ACC112 (cell line): ENCODE results near the gene KCNQ1OT1.

ENCODE experiments used
- H2AFZ ChIP-seq: fragments of 200-600 bp; sonication (generic); one replicate; pipeline ENCODE4 v1.6.0; 2017; ENCODE audit warnings: antibody characterized with exemption, low read length; ENCODE audit not compliant: unreplicated experiment
- H3K27ac ChIP-seq: fragments of 200-600 bp; sonication (generic); 2 replicates; pipeline ENCODE4 v1.5.1; 2014; ENCODE audit warnings: low read depth, mild to moderate bottlenecking, antibody characterized with exemption, low read length, moderate library complexity
- H3K27me3 ChIP-seq: fragments of 200-600 bp; sonication (generic); 2 replicates; pipeline ENCODE4 v1.6.1; 2014; ENCODE audit warnings: mild to moderate bottlenecking, antibody characterized with exemption, low read length, moderate library complexity, mixed read lengths; ENCODE audit not compliant: insufficient read depth
- H3K36me3 ChIP-seq: fragments of 200-600 bp; sonication (generic); 2 replicates; pipeline ENCODE4 v1.6.1; 2016; ENCODE audit warnings: mild to moderate bottlenecking, antibody characterized with exemption, low read length, moderate library complexity, mixed read lengths; ENCODE audit not compliant: insufficient read depth
- H3K4me1 ChIP-seq: fragments of 200-600 bp; sonication (generic); one replicate; pipeline ENCODE4 v1.6.1; 2016; ENCODE audit warnings: low read length, mixed read lengths; ENCODE audit not compliant: insufficient read depth, unreplicated experiment, control insufficient read depth
- H3K4me3 ChIP-seq: fragments of 200-600 bp; sonication (generic); 2 replicates; pipeline ENCODE4 v1.5.1; 2014; ENCODE audit warnings: mild to moderate bottlenecking, low read depth, low read length
- H3K79me2 ChIP-seq: fragments of 200-600 bp; sonication (generic); one replicate; pipeline ENCODE4 v1.6.0; 2016; ENCODE audit warnings: low read length; ENCODE audit not compliant: control insufficient read depth, unreplicated experiment, insufficient read depth

The KCNQ1OT1 gene

GRCh38 chr11:2625183-2625582 lies 74.6 kb downstream of the KCNQ1OT1 start:
- Histone ChIP-seq H3K36me3 (no peaks in the 10 kb centered on the region), H3K4me1 (no peaks in the 10 kb centered on the region), H3K27ac (no peak overlapping the region), H2AFZ (no peak overlapping the region), H3K27me3 (peaks cover 57% of the 10 kb centered on the region), H3K79me2 (no peaks in the 10 kb centered on the region), H3K4me3 (no peak overlapping the region)

DNA sequence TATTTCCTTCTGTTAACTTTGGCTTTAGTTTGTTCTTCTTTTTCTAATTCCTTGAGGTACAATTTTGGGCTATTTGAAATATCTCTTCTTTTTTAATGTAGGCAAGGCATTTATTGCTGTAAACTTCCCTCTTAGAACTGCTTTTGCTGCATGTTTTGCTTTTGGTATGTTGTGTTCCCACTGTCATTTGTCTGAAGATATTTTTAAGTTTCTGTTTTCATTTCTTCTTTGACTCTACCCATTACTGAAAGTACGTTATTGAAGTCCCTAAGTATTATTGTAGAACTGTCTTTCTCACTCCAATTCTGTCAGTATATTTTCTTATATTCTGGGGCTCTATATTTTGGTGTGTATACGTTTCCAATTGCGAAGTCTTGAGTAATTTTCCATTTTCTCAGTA lies 77.9 kb downstream of the KCNQ1OT1 start:
- H3K27me3 ChIP-seq, result peaks cover 60% of the 10 kb centered on the region
- no peak overlapping the region for H3K4me3 ChIP-seq
- H3K79me2 ChIP-seq, result no peaks in the 10 kb centered on the region
- no peak overlapping the region for H3K27ac ChIP-seq
- H2AFZ ChIP-seq, result no peak overlapping the region
- no peaks in the 10 kb centered on the region for H3K36me3 ChIP-seq
- H3K4me1 ChIP-seq, result no peaks in the 10 kb centered on the region

- no peak overlapping the region for H3K27ac ChIP-seq
- no peaks in the 10 kb centered on the region for H3K79me2 ChIP-seq
- no peak overlapping the region for H3K4me3 ChIP-seq
- H3K4me1 ChIP-seq, result no peaks in the 10 kb centered on the region
- no peaks in the 10 kb centered on the region for H3K36me3 ChIP-seq
- H2AFZ ChIP-seq, result no peak overlapping the region
- peaks cover 60% of the 10 kb centered on the region for H3K27me3 ChIP-seq
Measured at GRCh38 chr11:2612884-2613571, 86.8 kb downstream of the KCNQ1OT1 start.

DNA sequence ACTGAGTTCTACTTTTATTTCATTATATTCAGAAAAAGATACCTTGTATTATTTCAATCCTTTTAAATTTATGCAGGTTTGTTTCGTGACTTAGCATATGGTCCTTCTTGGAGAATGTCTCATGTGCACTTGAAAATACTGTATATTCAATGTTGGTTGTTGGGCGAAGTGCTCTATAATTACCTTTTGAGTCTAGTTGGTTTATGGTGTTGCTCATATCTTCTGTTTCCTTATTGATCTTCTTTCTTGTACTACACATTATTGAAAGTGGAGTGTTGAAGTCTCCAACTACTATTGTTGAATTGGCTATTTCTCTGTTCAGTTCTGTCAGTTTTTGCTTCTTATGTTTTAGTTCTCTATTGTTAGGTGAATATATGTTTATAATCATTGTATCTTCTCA lies 90.4 kb downstream of the KCNQ1OT1 start:
- Histone ChIP-seq H2AFZ (no peak overlapping the region), H3K4me1 (no peaks in the 10 kb centered on the region), H3K36me3 (no peaks in the 10 kb centered on the region), H3K27ac (no peak overlapping the region), H3K27me3 (peaks cover 59% of the 10 kb centered on the region), H3K79me2 (no peaks in the 10 kb centered on the region), H3K4me3 (no peak overlapping the region)

DNA sequence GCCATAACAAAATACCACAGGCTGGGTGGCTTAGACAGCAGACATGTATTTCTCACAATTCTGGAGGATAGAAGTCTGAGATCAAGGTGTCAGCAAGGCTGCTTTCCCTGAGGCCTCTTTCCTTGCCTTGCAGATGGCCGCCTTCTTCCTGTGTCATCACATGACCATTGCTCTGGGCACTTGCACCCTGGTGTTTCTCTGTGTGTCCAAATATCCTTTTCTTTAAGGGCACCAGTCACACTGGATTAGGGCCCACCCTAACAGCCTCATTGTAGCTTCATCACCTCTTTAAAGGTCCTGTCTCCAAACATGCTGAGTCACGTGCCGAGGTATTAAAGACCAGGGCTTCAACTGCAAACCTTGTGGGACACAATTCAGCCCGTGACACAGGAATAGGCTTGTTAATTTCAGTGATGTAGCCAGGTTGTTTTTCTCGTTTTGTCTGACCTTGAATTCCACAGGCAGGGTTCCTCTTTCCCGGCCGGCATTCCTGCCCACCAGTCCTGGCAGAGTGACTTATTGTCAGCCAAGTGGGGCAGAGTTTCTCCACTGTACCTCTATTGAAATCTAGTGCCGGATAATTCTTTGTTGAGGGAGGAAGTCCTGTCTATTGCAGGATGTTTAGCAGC lies 100.1 kb downstream of the KCNQ1OT1 start:
- Histone ChIP-seq H3K79me2 (no peaks in the 10 kb centered on the region), H2AFZ (no peak overlapping the region), H3K27me3 (peaks cover 73% of the 10 kb centered on the region)

GRCh38 chr11:2595204-2595603 lies 104.6 kb downstream of the KCNQ1OT1 start:
- Histone ChIP-seq H3K36me3 (no peaks in the 10 kb centered on the region; the same call in 1 of the 2 replicates), H3K4me1 (no peaks in the 10 kb centered on the region), H3K27me3 (peaks cover 72% of the 10 kb centered on the region), H3K27ac (no peak overlapping the region), H3K4me3 (no peak overlapping the region), H3K79me2 (no peaks in the 10 kb centered on the region), H2AFZ (no peak overlapping the region)

More for the DNA sequence above, 100.1 kb downstream of the KCNQ1OT1 start:
- Histone ChIP-seq H3K4me1 (no peaks in the 10 kb centered on the region), H3K4me3 (no peak overlapping the region), H3K27ac (no peak overlapping the region), H3K36me3 (no peaks in the 10 kb centered on the region; the same call in 1 of the 2 replicates)

GRCh38 chr11:2594267-2594666 lies 105.5 kb downstream of the KCNQ1OT1 start:
- H3K27ac ChIP-seq, result no peak overlapping the region
- no peak overlapping the region for H3K4me3 ChIP-seq
- peaks cover 64% of the 10 kb centered on the region for H3K27me3 ChIP-seq
- no peak overlapping the region for H2AFZ ChIP-seq
- H3K4me1 ChIP-seq, result no peaks in the 10 kb centered on the region
- H3K79me2 ChIP-seq, result no peaks in the 10 kb centered on the region
- H3K36me3 ChIP-seq, result no peaks in the 10 kb centered on the region; the same call in 1 of the 2 replicates

GRCh38 chr11:2593393-2593950 lies 106.3 kb downstream of the KCNQ1OT1 start:
- Histone ChIP-seq H3K27ac (no peak overlapping the region), H3K4me3 (no peak overlapping the region), H3K27me3 (peaks cover 64% of the 10 kb centered on the region), H3K36me3 (no peaks in the 10 kb centered on the region; the same call in 1 of the 2 replicates), H3K4me1 (no peaks in the 10 kb centered on the region), H2AFZ (no peak overlapping the region), H3K79me2 (no peaks in the 10 kb centered on the region)

DNA sequence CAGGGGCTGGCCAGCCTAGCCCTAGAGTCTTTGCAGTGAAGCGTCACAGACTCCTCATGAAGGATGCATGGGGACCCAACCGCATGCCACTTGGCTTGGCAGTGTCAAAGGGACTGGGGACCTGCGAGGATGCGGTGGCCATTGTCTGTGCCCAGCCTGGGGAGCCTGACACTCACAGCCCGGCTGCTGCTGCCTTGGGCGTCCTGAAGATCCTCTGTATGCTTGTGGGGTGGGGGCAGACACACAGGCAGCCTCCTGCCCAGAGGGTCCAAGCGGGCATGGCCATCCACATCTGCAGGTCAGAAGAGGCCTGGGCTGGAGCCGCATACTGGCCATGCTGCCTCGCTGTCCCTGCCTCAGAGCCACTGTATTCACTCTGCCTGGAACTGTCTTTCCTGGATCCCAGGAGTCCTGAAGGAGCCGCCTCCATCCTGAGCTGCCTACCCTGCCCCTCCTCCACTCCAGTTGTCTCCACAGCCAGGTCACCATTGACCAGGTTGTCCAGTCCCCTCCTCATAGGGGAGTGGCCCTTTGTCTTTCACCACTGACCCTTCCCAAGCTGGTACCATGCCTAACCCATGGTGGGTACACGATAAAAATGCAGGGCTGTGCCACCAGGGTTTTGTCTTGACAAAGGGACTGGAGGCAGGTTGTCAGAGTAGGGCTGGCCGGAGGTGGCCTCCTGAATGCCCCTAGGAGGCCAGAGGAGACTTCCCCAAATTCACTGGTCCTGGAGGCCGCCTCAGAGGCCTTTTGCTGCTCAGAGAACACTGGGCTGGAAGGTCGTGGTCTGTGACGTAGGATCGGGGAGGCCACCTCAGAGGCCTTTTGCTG lies 107.0 kb downstream of the KCNQ1OT1 start:
- Histone ChIP-seq H2AFZ (no peak overlapping the region), H3K79me2 (no peaks in the 10 kb centered on the region), H3K4me3 (no peak overlapping the region), H3K27ac (no peak overlapping the region), H3K4me1 (no peaks in the 10 kb centered on the region), H3K27me3 (peaks cover 64% of the 10 kb centered on the region), H3K36me3 (no peaks in the 10 kb centered on the region)

- H3K4me3 ChIP-seq, result no peak overlapping the region
- H3K36me3 ChIP-seq, result no peaks in the 10 kb centered on the region
- no peaks in the 10 kb centered on the region for H3K79me2 ChIP-seq
- H3K27ac ChIP-seq, result no peak overlapping the region
- H2AFZ ChIP-seq, result no peak overlapping the region
- H3K27me3 ChIP-seq, result peaks cover 54% of the 10 kb centered on the region
- no peaks in the 10 kb centered on the region for H3K4me1 ChIP-seq
Measured at GRCh38 chr11:2591805-2592204, 108.0 kb downstream of the KCNQ1OT1 start.
